ENCODE results near the gene CD81. TPM values are rescaled to one million over a fixed set of nuclear protein-coding genes. Genes with fewer than 3 reads are reported as not detected.

Gene CD81
- total and polyA plus RNA-seq, 10 of the 15 experiments (the other 5 are each of a cell fraction or from before 2014, with no cell fraction given), result 2.0 to 145 (median 57.2) TPM

DNA sequence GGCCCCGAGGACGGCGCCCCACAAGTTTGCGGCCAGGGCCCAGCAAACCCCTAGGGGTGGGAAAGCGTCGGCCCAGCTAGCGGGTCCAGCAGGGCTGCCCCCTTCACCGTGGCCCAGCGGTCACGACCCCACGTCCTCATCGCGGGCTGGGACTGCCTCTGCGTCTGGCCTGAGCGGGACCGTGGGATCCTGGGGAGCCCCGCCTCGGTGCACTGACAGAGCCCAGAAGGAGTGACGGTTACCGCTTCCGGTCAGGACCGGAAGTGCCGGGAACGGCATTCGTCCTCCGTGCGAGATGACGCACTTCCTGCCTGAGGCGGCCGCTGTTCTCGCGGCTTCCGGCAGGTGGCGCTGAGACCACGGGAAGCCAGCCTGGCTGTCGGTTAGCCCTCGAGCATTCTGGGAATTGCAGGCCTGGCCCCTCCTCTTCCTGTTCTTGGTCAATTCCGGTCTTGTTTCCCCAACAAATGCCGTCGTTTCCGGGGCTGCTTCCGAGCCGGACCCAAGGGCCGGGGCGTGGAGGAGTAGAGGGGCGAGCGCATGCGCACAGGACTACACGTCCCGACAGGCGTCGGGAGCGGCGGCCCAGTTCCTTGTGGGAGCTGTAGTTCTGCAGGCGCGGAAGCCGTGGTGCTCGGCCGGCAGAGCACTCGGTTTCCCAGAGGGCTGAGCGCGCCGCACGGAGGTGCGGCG, 23.1 kb downstream of the CD81 start, which contains the start of gene TSSC4 (continued):
- peak; percentile 48 for TF ChIP-seq MAX (IDR thresholded peaks at IDR 0.05; ENCODE audit: low read depth, low read length)
- TF ChIP-seq POU2F2 (IDR thresholded peaks at IDR 0.05; ENCODE audit: borderline replicate concordance, low read depth, low read length), result peak; percentile 70; the same call in 2 of the 3 replicates
- no peak for TF ChIP-seq ZNF384 (IDR thresholded peaks at IDR 0.05; ENCODE audit: borderline replicate concordance, low read depth, low read length)
- TF ChIP-seq RELB (IDR thresholded peaks at IDR 0.05; ENCODE audit: low read depth), result peak; percentile 48; the same call in 1 of the 2 replicates
- peak; percentile 59; the same call in 1 of the 2 replicates for TF ChIP-seq MLLT1 (IDR thresholded peaks at IDR 0.05)
- TF ChIP-seq, protein P1, sequence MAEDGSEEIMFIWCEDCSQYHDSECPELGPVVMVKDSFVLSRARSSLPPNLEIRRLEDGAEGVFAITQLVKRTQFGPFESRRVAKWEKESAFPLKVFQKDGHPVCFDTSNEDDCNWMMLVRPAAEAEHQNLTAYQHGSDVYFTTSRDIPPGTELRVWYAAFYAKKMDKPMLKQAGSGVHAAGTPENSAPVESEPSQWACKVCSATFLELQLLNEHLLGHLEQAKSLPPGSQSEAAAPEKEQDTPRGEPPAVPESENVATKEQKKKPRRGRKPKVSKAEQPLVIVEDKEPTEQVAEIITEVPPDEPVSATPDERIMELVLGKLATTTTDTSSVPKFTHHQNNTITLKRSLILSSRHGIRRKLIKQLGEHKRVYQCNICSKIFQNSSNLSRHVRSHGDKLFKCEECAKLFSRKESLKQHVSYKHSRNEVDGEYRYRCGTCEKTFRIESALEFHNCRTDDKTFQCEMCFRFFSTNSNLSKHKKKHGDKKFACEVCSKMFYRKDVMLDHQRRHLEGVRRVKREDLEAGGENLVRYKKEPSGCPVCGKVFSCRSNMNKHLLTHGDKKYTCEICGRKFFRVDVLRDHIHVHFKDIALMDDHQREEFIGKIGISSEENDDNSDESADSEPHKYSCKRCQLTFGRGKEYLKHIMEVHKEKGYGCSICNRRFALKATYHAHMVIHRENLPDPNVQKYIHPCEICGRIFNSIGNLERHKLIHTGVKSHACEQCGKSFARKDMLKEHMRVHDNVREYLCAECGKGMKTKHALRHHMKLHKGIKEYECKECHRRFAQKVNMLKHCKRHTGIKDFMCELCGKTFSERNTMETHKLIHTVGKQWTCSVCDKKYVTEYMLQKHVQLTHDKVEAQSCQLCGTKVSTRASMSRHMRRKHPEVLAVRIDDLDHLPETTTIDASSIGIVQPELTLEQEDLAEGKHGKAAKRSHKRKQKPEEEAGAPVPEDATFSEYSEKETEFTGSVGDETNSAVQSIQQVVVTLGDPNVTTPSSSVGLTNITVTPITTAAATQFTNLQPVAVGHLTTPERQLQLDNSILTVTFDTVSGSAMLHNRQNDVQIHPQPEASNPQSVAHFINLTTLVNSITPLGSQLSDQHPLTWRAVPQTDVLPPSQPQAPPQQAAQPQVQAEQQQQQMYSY (CRISPR knock-in tag; IDR thresholded peaks at IDR 0.05), result no peak
- peak; percentile 97 for TF ChIP-seq GABPA (IDR thresholded peaks at IDR 0.05; ENCODE audit: low read depth)
- peak; percentile 94 for TF ChIP-seq SIX5 (IDR thresholded peaks at IDR 0.05; ENCODE audit: low read depth, low read length, severe bottlenecking)
- TF ChIP-seq ZNF622 (IDR thresholded peaks at IDR 0.05), result no peak
- peak; percentile 94 for TF ChIP-seq TAF1 (IDR thresholded peaks at IDR 0.05; ENCODE audit: borderline replicate concordance, low read depth, low read length)
- no peak for TF ChIP-seq SUPT20H (IDR thresholded peaks at IDR 0.05; ENCODE audit: borderline replicate concordance, control insufficient read depth, low read depth, low read length)
- peak; percentile 99 to 100 (median 100); a peak in 5 of 6 replicates for TF ChIP-seq CTCF (IDR thresholded peaks at IDR 0.05 in 2 of 3, conservative IDR thresholded peaks at IDR 0.05 in 1 of 3; ENCODE audit: control insufficient read depth in 2 of 3, extremely low read depth in 1 of 3, insufficient read depth in 1 of 3, low read depth in 3 of 3, low read length in 3 of 3)
- peak; percentile 98 for TF ChIP-seq POLR2AphosphoS2 (IDR thresholded peaks at IDR 0.05; ENCODE audit: low read depth, low read length)
- no peak for TF ChIP-seq CBX3 (IDR thresholded peaks at IDR 0.05; ENCODE audit: borderline replicate concordance, low read depth)
- peak; percentile 25; the same call in 1 of the 2 replicates for TF ChIP-seq MEF2A (IDR thresholded peaks at IDR 0.05; ENCODE audit: insufficient read depth, low read depth, low read length)
- TF ChIP-seq IRF4 (IDR thresholded peaks at IDR 0.05; ENCODE audit: low read depth, low read length), result peak; percentile 46; the same call in 1 of the 2 replicates
- peak; percentile 46; the same call in 1 of the 2 replicates for TF ChIP-seq MTA3 (IDR thresholded peaks at IDR 0.05; ENCODE audit: borderline replicate concordance, low read length)
- peak; percentile 26; the same call in 1 of the 2 replicates for TF ChIP-seq SMARCA5 (IDR thresholded peaks at IDR 0.05)
- TF ChIP-seq IKZF2 (IDR thresholded peaks at IDR 0.05), result peak in 1 of 2 experiments; percentile 13; a peak in 1 of 4 replicates
- TF ChIP-seq ESRRA (IDR thresholded peaks at IDR 0.05; ENCODE audit: low read length), result no peak

All from GM12878 (cell line).